Measurements from ENCODE around the gene DMAC2. TPM values are rescaled to one million over a fixed set of nuclear protein-coding genes. Genes with fewer than 3 reads are reported as not detected.
"Not testable (repeated sequence)": the region's sequence is repeated elsewhere in the genome, so short reads cannot be mapped to it uniquely, and the experiment has no call there.

Gene DMAC2
- total RNA-seq, 1 donor from 2014 or later = 28.0 TPM

DNA sequence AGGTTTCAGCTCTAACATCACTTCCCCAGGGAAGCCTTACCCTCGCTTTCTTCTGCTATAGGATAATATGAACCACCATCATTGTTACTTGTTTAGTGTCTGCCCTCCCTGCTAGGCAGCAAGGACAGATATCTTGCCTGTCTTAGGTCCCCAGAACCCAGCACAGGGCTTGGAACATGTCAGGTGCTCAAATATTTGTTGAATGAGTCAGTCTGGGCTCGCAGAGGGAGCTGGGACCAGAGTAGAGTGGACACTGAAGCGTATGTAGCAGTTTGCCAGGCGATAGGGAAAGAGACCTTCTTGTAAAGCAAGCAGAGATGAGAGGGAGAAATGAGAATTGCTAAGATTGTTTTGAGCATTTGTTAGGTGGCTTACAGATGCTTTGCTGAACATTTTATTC, 30.4 kb downstream of the DMAC2 start:
- Mint-ChIP-seq H3K27ac (ENCODE audit: unreplicated experiment) (peak overlapping the region; percentile 42), H3K36me3 (ENCODE audit: low read depth) (peaks cover 8% of the 10 kb centered on the region), H3K9me3 (ENCODE audit: low read depth) (no peaks in the 10 kb centered on the region), H3K27me3 (ENCODE audit: low read depth) (no peaks in the 10 kb centered on the region), H3K4me3 (ENCODE audit: unreplicated experiment) (no peak overlapping the region), H3K4me1 (ENCODE audit: low read depth) (peaks cover 10% of the 10 kb centered on the region)
- no peak for DNase-seq (ENCODE audit: low spot score)
- TF ChIP-seq, protein P1, sequence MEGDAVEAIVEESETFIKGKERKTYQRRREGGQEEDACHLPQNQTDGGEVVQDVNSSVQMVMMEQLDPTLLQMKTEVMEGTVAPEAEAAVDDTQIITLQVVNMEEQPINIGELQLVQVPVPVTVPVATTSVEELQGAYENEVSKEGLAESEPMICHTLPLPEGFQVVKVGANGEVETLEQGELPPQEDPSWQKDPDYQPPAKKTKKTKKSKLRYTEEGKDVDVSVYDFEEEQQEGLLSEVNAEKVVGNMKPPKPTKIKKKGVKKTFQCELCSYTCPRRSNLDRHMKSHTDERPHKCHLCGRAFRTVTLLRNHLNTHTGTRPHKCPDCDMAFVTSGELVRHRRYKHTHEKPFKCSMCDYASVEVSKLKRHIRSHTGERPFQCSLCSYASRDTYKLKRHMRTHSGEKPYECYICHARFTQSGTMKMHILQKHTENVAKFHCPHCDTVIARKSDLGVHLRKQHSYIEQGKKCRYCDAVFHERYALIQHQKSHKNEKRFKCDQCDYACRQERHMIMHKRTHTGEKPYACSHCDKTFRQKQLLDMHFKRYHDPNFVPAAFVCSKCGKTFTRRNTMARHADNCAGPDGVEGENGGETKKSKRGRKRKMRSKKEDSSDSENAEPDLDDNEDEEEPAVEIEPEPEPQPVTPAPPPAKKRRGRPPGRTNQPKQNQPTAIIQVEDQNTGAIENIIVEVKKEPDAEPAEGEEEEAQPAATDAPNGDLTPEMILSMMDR (IDR thresholded peaks at IDR 0.05) = no peak

DNA sequence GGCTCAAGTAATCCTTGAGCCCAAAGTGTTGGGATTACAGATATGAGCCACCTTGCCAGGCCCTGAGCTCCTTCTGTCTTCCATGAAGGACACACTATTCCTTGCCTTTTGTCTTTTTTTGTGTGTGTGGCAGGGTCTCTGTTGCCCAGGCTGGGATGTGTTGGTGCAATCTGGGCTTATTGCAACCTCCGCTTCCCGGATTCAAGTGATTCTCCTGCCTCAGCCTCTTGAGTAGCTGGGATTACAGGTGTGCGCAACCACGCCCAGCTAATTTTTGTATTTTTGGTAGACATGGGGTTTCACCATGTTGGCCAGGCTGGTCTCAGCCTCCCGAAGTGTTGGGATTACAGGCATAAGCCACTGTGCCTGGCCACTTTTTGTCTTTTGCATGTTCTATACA, 30.9 kb downstream of the DMAC2 start:
- not testable (repeated sequence) for H3K4me3 Mint-ChIP-seq (ENCODE audit: unreplicated experiment); H3K27ac Mint-ChIP-seq (ENCODE audit: unreplicated experiment); DNase-seq (ENCODE audit: low spot score); H3K4me1 Mint-ChIP-seq (ENCODE audit: low read depth); H3K27me3 Mint-ChIP-seq (ENCODE audit: low read depth); H3K36me3 Mint-ChIP-seq (ENCODE audit: low read depth); H3K9me3 Mint-ChIP-seq (ENCODE audit: low read depth)

DNA sequence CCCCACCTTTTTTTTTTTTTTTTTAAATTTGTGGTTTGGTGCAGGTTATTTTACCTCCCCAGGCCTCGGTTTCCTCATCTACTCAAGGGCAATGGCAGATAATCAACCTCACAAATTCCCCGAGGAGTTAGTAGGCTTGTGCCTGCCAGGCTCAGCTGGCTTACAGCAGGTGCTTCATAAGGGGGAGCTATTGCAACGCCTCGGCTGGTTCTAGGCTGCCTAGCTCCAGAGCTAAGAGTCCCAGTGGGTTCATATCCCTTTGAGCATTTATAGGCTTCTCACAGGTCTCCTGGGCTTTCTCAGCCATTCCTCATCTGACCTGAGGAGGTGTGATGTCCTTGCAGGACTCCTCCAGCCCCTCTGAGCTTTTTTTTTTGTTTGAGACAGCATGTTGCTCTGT, 31.5 kb downstream of the DMAC2 start:
- no peak for DNase-seq (ENCODE audit: low spot score)
- Mint-ChIP-seq H3K4me1 (ENCODE audit: low read depth) (peaks cover 10% of the 10 kb centered on the region), H3K36me3 (ENCODE audit: low read depth) (peaks cover 3% of the 10 kb centered on the region), H3K9me3 (ENCODE audit: low read depth) (no peaks in the 10 kb centered on the region), H3K27ac (ENCODE audit: unreplicated experiment) (no peak overlapping the region), H3K4me3 (ENCODE audit: unreplicated experiment) (no peak overlapping the region), H3K27me3 (ENCODE audit: low read depth) (no peaks in the 10 kb centered on the region)
- TF ChIP-seq, protein P1 (IDR thresholded peaks at IDR 0.05) = no peak

DNA sequence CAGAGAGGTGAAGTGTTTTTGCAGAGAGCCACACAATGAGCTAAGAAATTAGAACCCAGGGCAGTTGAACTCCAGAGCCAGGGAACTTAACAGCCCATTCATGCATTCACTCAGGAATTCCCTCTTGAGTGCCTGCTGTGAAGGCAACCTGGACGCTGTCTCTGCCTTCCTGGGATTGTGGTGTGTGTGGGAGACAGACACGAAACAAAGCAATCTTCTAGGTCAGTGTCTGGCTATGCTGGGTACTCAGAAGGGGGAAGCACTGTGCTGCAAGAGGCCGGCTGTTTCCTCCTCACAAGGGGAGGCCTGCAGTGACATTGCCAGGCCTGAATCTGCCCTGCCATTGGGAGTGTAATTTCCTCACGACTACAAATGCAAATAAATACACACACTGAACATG, 32.4 kb downstream of the DMAC2 start:
- no peak for DNase-seq (ENCODE audit: low spot score)
- Mint-ChIP-seq H3K9me3 (ENCODE audit: low read depth) (no peaks in the 10 kb centered on the region), H3K27me3 (ENCODE audit: low read depth) (no peaks in the 10 kb centered on the region), H3K4me1 (ENCODE audit: low read depth) (peaks cover 10% of the 10 kb centered on the region), H3K4me3 (ENCODE audit: unreplicated experiment) (no peak overlapping the region), H3K36me3 (ENCODE audit: low read depth) (peaks cover 3% of the 10 kb centered on the region), H3K27ac (ENCODE audit: unreplicated experiment) (no peak overlapping the region)
- TF ChIP-seq, protein P1 (IDR thresholded peaks at IDR 0.05) = no peak

DNA sequence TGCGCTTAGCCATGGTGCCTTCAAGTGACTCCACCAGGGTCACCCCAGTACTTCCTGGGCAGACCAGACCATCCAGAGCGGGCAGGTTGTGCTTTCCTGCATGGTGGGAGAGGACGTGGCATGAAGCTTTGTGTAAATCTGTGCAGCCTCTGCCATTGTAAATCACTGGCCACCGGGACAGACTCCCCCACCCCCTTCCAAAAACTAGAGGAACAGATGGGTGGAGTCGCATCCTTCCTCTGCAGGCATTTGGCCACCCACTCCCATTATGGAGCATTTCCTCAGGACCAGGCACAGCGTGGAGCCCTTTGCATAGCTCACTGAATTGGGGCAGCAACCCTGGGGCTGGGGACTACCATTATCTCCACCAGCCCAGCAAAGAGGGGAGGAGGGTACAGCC, 33.9 kb downstream of the DMAC2 start:
- no peaks in the 10 kb centered on the region for H3K9me3 Mint-ChIP-seq (ENCODE audit: low read depth)
- H3K27me3 Mint-ChIP-seq (ENCODE audit: low read depth) = no peaks in the 10 kb centered on the region
- peaks cover 10% of the 10 kb centered on the region for H3K4me1 Mint-ChIP-seq (ENCODE audit: low read depth)
- DNase-seq (ENCODE audit: low spot score) = no peak
- H3K36me3 Mint-ChIP-seq (ENCODE audit: low read depth) = no peaks in the 10 kb centered on the region
- no peak overlapping the region for H3K27ac Mint-ChIP-seq (ENCODE audit: unreplicated experiment)
- TF ChIP-seq, protein P1 (IDR thresholded peaks at IDR 0.05) = no peak
- no peak overlapping the region for H3K4me3 Mint-ChIP-seq (ENCODE audit: unreplicated experiment)

DNA sequence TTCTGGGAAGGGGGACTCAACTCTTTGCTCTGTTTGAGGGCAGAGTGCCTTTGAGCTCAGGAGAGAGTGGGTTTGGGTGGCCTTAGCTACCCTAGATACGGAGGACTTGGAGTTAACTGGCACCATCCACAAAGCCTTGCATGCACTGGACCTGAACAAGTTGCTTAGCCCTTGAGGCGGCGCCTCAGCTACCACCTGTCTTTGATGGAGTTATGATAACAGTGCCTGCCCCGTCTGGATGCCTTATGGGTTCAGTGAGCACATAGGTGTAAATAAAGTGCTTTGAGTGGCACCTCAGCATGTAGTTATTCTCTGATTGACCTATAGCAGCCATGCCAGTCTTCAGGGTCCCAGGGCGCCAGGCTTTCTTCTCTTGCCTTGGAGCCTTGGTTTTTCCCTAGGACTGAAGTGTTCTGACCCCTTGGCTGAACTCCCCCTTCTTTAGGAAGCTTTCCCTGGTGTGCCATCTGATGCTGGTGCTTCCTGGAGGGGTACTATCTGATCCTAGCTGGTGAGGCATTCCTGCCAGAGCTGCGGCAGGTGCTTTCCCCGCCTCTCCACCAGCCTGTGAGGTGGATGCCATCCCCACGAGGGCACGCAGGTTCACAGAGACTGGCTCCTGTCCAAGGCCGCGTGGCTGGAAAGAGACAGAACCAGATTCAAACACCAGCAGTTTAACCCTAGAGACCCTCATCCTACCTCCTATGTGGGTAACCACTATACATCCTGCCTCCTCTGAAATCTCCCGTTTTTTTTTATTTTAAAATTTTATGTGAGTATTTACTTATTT, 36.3 kb downstream of the DMAC2 start:
- Mint-ChIP-seq H3K9me3 (ENCODE audit: low read depth) (no peaks in the 10 kb centered on the region), H3K4me1 (ENCODE audit: low read depth) (peaks cover 15% of the 10 kb centered on the region), H3K27me3 (ENCODE audit: low read depth) (no peaks in the 10 kb centered on the region), H3K36me3 (ENCODE audit: low read depth) (no peaks in the 10 kb centered on the region), H3K27ac (ENCODE audit: unreplicated experiment) (no peak overlapping the region), H3K4me3 (ENCODE audit: unreplicated experiment) (no peak overlapping the region)
- DNase-seq (ENCODE audit: low spot score) = no peak
- TF ChIP-seq, protein P1 (IDR thresholded peaks at IDR 0.05) = no peak
